ENCODE data around the gene MYO1D.

GRCh38 chr17:32773856-32774694 lies 102.8 kb downstream of the MYO1D start:
- TF ChIP-seq CTCF (IDR thresholded peaks at IDR 0.05; ENCODE audit: low read depth, low read length) = no peak
- no peak for TF ChIP-seq EZH2phosphoT487 (IDR thresholded peaks at IDR 0.05; ENCODE audit: low read depth)

Data from OCI-LY3 (cell line).